Measurements from ENCODE around the gene TERF2IP. TPM values are rescaled to one million over a fixed set of nuclear protein-coding genes. Genes with fewer than 3 reads are reported as not detected.
A peak's percentile ranks its signal among the peaks of the same experiment; 100 is the strongest.

TERF2IP gene
- total RNA-seq, 2 donors from 2014 or later = 89.7 to 116 TPM

DNA sequence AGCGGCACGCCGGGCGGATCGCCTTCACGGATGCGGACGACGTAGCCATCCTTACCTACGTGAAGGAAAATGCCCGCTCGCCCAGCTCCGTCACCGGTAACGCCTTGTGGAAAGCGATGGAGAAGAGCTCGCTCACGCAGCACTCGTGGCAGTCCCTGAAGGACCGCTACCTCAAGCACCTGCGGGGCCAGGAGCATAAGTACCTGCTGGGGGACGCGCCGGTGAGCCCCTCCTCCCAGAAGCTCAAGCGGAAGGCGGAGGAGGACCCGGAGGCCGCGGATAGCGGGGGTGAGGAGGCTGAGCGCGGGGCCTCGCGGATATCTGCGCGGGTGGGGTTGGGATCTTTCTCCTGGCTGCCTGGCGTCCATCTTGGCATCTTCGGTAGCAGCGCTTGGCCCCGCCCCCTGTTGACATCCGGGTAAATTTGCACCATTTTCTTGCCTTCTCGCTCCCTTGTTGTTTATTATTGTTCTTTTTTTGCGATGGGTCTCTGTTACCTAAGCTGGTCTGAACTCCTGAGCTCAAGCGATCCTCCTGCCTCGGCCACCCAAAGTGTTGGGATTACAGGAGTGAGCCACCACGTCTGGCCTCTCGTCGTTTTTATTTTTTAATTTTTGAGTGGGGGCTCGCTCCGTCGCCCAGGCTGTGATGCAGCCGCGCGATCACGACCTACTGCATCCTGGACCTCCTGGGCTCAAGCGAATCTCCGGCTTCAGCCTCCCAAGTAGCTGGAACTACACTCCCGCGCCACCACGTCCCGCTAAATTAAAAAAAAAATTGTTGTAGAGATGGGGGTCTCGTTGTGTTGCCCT, 898 bp downstream of the TERF2IP start:
- Histone ChIP-seq H3K27me3 (replicated peaks; ENCODE audit: insufficient read depth) (no peaks in the 10 kb centered on the region), H3K9me3 (no peaks in the 10 kb centered on the region), H3K36me3 (peaks cover 0 to 7% of the 10 kb centered on the region in 2 donors), H3K4me3 (peak overlapping the region; percentile 94 to 97), H3K27ac (peak overlapping the region; percentile 97 to 99), H3K4me1 (replicated peaks) (peaks cover 13% of the 10 kb centered on the region)
- DNase-seq (ENCODE audit: low spot score) = peak; percentile 80
- WGBS = 0% methylated on average over 62 of the region's 62 CpGs
- TF ChIP-seq POLR2A (IDR thresholded peaks at IDR 0.05) (peak; percentile 64), POLR2AphosphoS5 (IDR thresholded peaks at IDR 0.05) (peak; percentile 84)
- TF ChIP-seq, protein P1, sequence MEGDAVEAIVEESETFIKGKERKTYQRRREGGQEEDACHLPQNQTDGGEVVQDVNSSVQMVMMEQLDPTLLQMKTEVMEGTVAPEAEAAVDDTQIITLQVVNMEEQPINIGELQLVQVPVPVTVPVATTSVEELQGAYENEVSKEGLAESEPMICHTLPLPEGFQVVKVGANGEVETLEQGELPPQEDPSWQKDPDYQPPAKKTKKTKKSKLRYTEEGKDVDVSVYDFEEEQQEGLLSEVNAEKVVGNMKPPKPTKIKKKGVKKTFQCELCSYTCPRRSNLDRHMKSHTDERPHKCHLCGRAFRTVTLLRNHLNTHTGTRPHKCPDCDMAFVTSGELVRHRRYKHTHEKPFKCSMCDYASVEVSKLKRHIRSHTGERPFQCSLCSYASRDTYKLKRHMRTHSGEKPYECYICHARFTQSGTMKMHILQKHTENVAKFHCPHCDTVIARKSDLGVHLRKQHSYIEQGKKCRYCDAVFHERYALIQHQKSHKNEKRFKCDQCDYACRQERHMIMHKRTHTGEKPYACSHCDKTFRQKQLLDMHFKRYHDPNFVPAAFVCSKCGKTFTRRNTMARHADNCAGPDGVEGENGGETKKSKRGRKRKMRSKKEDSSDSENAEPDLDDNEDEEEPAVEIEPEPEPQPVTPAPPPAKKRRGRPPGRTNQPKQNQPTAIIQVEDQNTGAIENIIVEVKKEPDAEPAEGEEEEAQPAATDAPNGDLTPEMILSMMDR (IDR thresholded peaks at IDR 0.05) = no peak
- intact Hi-C loops (cut with DNase I) = loop anchor here (5.0 kb wide), 1 partner anchor 81 kb away; the partner anchor contains the start of gene GABARAPL2

DNA sequence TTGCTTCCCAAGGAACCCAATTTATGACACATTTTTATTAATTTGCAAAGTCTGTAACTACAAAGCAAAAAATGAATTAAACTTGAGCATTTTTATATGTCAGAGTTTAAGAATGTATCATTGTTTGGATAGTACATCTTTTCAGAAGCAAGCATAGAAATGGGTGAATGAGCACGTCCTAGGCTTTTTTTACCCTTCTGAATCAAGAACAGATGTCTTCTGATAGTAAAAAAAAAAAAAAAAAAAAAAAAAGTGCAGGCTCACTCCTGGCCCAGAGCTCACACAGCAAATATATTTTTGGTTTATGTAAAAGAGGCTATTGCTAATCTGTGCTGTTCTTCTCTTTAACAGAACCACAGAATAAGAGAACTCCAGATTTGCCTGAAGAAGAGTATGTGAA, 6.3 kb downstream of the TERF2IP start:
- no peaks in the 10 kb centered on the region for H3K9me3 ChIP-seq
- TF ChIP-seq POLR2AphosphoS5 (IDR thresholded peaks at IDR 0.05) = no peak
- no peak for TF ChIP-seq POLR2A (IDR thresholded peaks at IDR 0.05)
- TF ChIP-seq, protein P1 (IDR thresholded peaks at IDR 0.05) = no peak
- DNase-seq (ENCODE audit: low spot score) = no peak
- peaks cover 8% of the 10 kb centered on the region for H3K4me1 ChIP-seq (replicated peaks)
- intact Hi-C loops (cut with DNase I) = no loop called here
- peaks cover 7 to 11% of the 10 kb centered on the region in 2 donors for H3K36me3 ChIP-seq
- H3K27me3 ChIP-seq (replicated peaks; ENCODE audit: insufficient read depth) = no peaks in the 10 kb centered on the region
- WGBS = 61% methylated on average over 1 of the region's 1 CpG
- H3K4me3 ChIP-seq = no peak overlapping the region
- H3K27ac ChIP-seq = no peak overlapping the region

DNA sequence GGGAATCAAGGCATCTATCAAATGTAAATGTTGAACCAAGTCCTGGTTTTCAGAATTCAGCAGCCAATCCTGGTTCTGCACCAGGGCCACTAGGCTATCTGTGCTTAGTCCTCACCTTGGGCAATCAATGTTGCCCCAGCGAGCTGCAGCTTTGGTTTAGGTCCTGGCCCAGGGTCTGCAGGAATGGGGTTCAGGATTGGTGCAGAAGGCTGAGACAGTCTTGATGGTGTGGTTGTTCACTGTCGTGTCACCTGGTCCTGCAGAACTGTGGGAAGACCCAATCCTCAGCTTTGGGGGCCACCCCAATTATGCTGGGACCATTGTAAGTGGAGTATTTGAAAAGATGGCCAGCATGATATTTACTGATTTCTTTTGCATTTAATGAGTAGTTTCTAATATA, 10.6 kb downstream of the TERF2IP start:
- H3K27me3 ChIP-seq (replicated peaks; ENCODE audit: insufficient read depth) = no peaks in the 10 kb centered on the region
- H3K9me3 ChIP-seq = no peaks in the 10 kb centered on the region
- no peaks in the 10 kb centered on the region for H3K4me1 ChIP-seq (replicated peaks)
- DNase-seq (ENCODE audit: low spot score) = no peak
- intact Hi-C loops (cut with DNase I) = no loop called here
- no peak overlapping the region for H3K4me3 ChIP-seq
- 100% methylated on average over 2 of the region's 2 CpGs for WGBS
- H3K36me3 ChIP-seq = peaks cover 7 to 11% of the 10 kb centered on the region in 2 donors
- TF ChIP-seq, protein P1 (IDR thresholded peaks at IDR 0.05) = no peak
- TF ChIP-seq POLR2AphosphoS5 (IDR thresholded peaks at IDR 0.05) (no peak), POLR2A (IDR thresholded peaks at IDR 0.05) (no peak)
- H3K27ac ChIP-seq = no peak overlapping the region

DNA sequence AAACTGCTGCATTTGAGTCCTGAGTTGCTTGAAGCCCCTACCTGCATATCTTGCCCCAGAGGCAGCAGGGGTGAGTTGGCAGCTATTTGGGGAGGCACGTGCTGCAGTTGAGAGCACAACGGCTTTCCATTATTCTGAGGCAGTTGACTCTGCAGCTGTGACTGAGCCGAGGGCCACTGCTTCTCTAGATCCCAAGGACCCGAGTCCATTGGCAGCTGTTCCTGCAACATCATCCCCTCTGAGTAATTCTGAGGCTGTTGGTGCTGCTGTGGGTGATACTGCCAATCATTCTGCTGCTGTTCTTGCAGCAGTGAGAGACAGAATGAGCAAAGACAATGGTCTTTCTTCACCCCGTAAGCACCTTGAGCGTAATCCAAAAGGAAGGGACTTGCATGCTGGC, 12.7 kb downstream of the TERF2IP start:
- peaks cover 4 to 11% of the 10 kb centered on the region in 2 donors for H3K36me3 ChIP-seq
- H3K4me3 ChIP-seq = no peak overlapping the region
- no peak for DNase-seq (ENCODE audit: low spot score)
- H3K27ac ChIP-seq = no peak overlapping the region
- H3K4me1 ChIP-seq (replicated peaks) = no peaks in the 10 kb centered on the region
- intact Hi-C loops (cut with DNase I) = no loop called here
- H3K27me3 ChIP-seq (replicated peaks; ENCODE audit: insufficient read depth) = no peaks in the 10 kb centered on the region
- TF ChIP-seq POLR2AphosphoS5 (IDR thresholded peaks at IDR 0.05) (no peak), POLR2A (IDR thresholded peaks at IDR 0.05) (no peak)
- TF ChIP-seq, protein P1 (IDR thresholded peaks at IDR 0.05) = no peak
- H3K9me3 ChIP-seq = no peaks in the 10 kb centered on the region
- 91% methylated on average over 6 of the region's 6 CpGs for WGBS
